Measurements from ENCODE around the gene CD34.

DNA sequence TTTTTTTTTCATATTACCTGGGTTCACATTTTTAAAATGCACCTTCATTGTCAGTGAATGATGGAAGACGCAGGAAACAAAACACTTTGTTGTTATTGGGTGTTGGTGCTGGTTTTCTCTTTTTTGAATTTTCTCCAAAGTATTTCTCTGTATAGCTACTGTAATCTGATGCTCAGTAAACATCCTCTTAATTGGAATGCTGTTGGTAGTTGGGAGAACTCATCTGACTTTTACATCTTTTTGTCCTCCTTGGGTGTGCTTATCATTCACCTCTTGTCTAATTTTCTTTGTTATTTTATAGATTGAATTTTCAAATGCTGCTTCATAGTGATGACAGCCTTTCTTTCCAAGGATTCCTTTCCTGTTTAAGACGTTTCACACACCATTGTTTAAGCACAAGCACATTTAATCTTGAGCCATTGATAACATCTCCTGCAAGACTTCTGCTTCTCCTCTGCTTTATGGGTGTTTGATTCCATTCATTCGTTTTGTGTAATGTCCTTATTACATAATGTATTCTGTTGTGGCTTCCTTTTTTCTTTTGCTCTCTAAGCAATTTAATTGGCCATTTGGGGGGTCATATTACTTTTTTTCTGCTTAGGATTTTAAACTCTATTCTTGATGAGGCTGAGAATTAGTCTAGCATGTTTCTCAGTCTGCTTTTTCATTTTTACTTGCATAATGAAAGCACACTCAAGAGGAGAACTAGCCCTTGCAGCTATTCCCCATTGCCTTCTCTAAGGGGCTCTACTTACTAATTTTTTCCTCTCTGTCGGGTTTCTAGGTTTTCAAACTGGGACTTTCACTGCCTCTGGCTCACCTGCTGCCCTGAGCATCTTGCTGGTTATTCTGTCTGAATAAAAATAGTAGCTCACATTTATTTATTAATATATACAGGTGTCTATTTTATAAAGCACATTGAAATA is 42.0 kb upstream of the CD34 start:
- no peak for TF ChIP-seq POLR2AphosphoS5 (IDR thresholded peaks at IDR 0.05; ENCODE audit: low read depth, low read length)
- TF ChIP-seq TAF1 (IDR thresholded peaks at IDR 0.05; ENCODE audit: borderline replicate concordance, low read depth, low read length), result no peak
- TF ChIP-seq POLR2A (IDR thresholded peaks at IDR 0.05; ENCODE audit: low read depth, low read length), result no peak
